A549 (cell line): ENCODE data around the gene RAB27A. TPM values are rescaled to one million over a fixed set of nuclear protein-coding genes. Genes with fewer than 3 reads are reported as not detected.
A peak's percentile ranks its signal among the peaks of the same experiment; 100 is the strongest.

Experiments
- ATAC-seq, 2 experiments: fragments of 200-7000 bp in 1 of 2; fragments of >200 bp in 1 of 2; cut with Nextera tagmentation in 1 of 2; cut with Tn5 transposase in 1 of 2; 3 replicates each; pipeline versions ENCODE4 v1.8.0 to v1.9.1; 2018 to 2020; ENCODE audit warnings: mild to moderate bottlenecking in 1 of 2, moderate library complexity in 1 of 2
- CTCF ChIA-PET: fragments of 300-600 bp; sonication (Branson Sonifier 250); formaldehyde crosslinking; extraction: SDS; loops from one replicate; lab custom pipeline; 2021; ENCODE audit warnings: antibody characterized with exemption, inconsistent platforms; lab: Yijun Ruan, JAX
- POLR2A ChIA-PET: fragments of 350-600 bp; formaldehyde crosslinking; extraction: SDS; loops from one replicate; lab custom pipeline; 2021; ENCODE audit warnings: antibody characterized with exemption, inconsistent platforms; lab: Yijun Ruan, JAX
- DNase-seq, 2 experiments: peaks; one replicate each; pipeline versions ENCODE4 v3.0.0 to v3.0.0-alpha.2; 2011 to 2016; ENCODE audit warnings: low read depth in 1 of 2, low spot score in 1 of 2
- FAIRE-seq: peaks from 2 replicates; lab custom pipeline; 2011; peaks lifted over from hg19 to GRCh38; lab: Jason Lieb, UNC
- H3K27ac ChIP-seq, 2 experiments: fragments of >200 bp; sonication (Bioruptor Twin); formaldehyde crosslinking; 3 replicates each; pipeline ENCODE4 v1.5.1; 2016 to 2017
- H3K4me1 ChIP-seq: fragments of >200 bp; sonication (Bioruptor Twin); formaldehyde crosslinking; 3 replicates; pipeline ENCODE4 v1.6.1; 2016
- H3K4me2 ChIP-seq: fragments of >200 bp; sonication (Bioruptor Twin); formaldehyde crosslinking; 3 replicates; pipeline ENCODE4 v1.6.1; 2016
- H3K4me3 ChIP-seq: fragments of >200 bp; sonication (Bioruptor Twin); formaldehyde crosslinking; 3 replicates; pipeline ENCODE4 v1.5.1; 2016
- H3K9me3 ChIP-seq: fragments of >200 bp; sonication (Bioruptor Twin); formaldehyde crosslinking; 3 replicates; pipeline ENCODE4 v1.6.1; 2016
- BHLHE40 ChIP-seq: IDR thresholded peaks from 2 replicates; pipeline ENCODE4 v1.6.1; 2012; ENCODE audit warnings: low read depth, low read length, inconsistent platforms
- CEBPB ChIP-seq, 2 experiments: fragments of >200 bp in 1 of 2; sonication (Bioruptor Twin) in 1 of 2; formaldehyde crosslinking in 1 of 2; IDR thresholded peaks; 2 replicates each; pipeline ENCODE4 v1.6.1; 2012 to 2016
- CTCF ChIP-seq: fragments of >200 bp; sonication (Bioruptor Twin); formaldehyde crosslinking; IDR thresholded peaks from 3 replicates; pipeline ENCODE4 v1.5.1; 2016
- FOSB ChIP-seq: fragments of 250-450 bp; sonication (Bioruptor Pico); IDR thresholded peaks from 2 replicates; pipeline ENCODE4 v1.5.0; 2020; ENCODE audit warnings: mild to moderate bottlenecking, moderate library complexity
- FOSL2 ChIP-seq, 2 experiments: fragments of 450-650 bp in 1 of 2; fragments of >200 bp in 1 of 2; sonication (Bioruptor Twin) in 1 of 2; formaldehyde crosslinking; IDR thresholded peaks; 2 replicates each; pipeline versions ENCODE4 v1.5.0 to v1.6.1; 2016 to 2020; ENCODE audit warnings: mild to moderate bottlenecking in 1 of 2, moderate library complexity in 1 of 2
- GATA3 ChIP-seq: IDR thresholded peaks from 2 replicates; pipeline ENCODE4 v1.6.1; 2012; ENCODE audit warnings: borderline replicate concordance
- HOXA7 ChIP-seq: fragments of 250-450 bp; sonication (Bioruptor Pico); IDR thresholded peaks from 2 replicates; pipeline ENCODE4 v1.5.0; 2020; ENCODE audit warnings: mild to moderate bottlenecking, moderate library complexity
- HOXB13 ChIP-seq: fragments of 250-450 bp; sonication (Bioruptor Pico); IDR thresholded peaks from 2 replicates; pipeline ENCODE4 v1.5.0; 2020; ENCODE audit warnings: low read depth, mild to moderate bottlenecking, moderate library complexity
- MAZ ChIP-seq: fragments of 150-350 bp; IDR thresholded peaks from 2 replicates; pipeline ENCODE4 v1.6.1; 2014; ENCODE audit warnings: antibody characterized with exemption, low read depth, low read length, borderline replicate concordance
- PHF8 ChIP-seq: fragments of 200-600 bp; sonication (generic); IDR thresholded peaks from 2 replicates; pipeline ENCODE4 v1.6.1; 2016; ENCODE audit warnings: low read depth, mild to moderate bottlenecking, antibody characterized with exemption, moderate library complexity, borderline replicate concordance
- RAD21 ChIP-seq, 2 experiments: fragments of >200 bp in 1 of 2; sonication (Bioruptor Twin) in 1 of 2; formaldehyde crosslinking in 1 of 2; IDR thresholded peaks in 1 of 2; conservative IDR thresholded peaks in 1 of 2; 2 replicates in 1 of 2; 3 replicates in 1 of 2; pipeline ENCODE4 v1.6.1; 2012 to 2018; ENCODE audit warnings: inconsistent platforms in 1 of 2
- RNF2 ChIP-seq: fragments of 200-600 bp; sonication (generic); IDR thresholded peaks from 2 replicates; pipeline ENCODE4 v1.6.1; 2016; ENCODE audit warnings: low read depth, mild to moderate bottlenecking, antibody characterized with exemption, moderate library complexity, borderline replicate concordance
- SMC3 ChIP-seq: fragments of >200 bp; sonication (Bioruptor Twin); formaldehyde crosslinking; IDR thresholded peaks from 3 replicates; pipeline ENCODE4 v1.6.1; 2018; ENCODE audit warnings: inconsistent platforms
- TP53 ChIP-seq: fragments of 250-450 bp; sonication (Bioruptor Pico); IDR thresholded peaks from 2 replicates; pipeline ENCODE4 v1.5.0; 2021; ENCODE audit warnings: mild to moderate bottlenecking, moderate library complexity
- USF2 ChIP-seq: fragments of 450-650 bp; IDR thresholded peaks from 2 replicates; pipeline ENCODE4 v1.6.1; 2014; ENCODE audit warnings: antibody characterized with exemption
- ZNF302 ChIP-seq: fragments of 250-450 bp; sonication (Bioruptor Pico); IDR thresholded peaks from 2 replicates; pipeline ENCODE4 v1.9.0; 2021; ENCODE audit warnings: inconsistent platforms, mild to moderate bottlenecking, moderate library complexity
- WGBS: methylation state at CpG from one replicate; pipeline ENCODE4 v1.1.6; 2017; ENCODE audit errors: missing lambda C conversion rate; 5-methylcytosine and 5-hydroxymethylcytosine counted together
- polyA plus RNA-seq, 4 experiments: library from polyadenylated mRNA; depleted of rRNA in 3 of 4; stranded (reverse); fragments of >200 nt; fragmentation: RNase III in 1 of 4; extraction: RNeasy Plus Mini Kit Qiagen cat#74134 plus additional on column Dnase treatment in 1 of 4; gene quantifications; 2 replicates in 3 of 4; 3 replicates in 1 of 4; pipeline ENCODE4 v1.2.3, GENCODE V29; 2011 to 2017
- TF ChIP-seq, protein P1 (sequence below): IDR thresholded peaks from 2 replicates; pipeline ENCODE4 v1.6.1; 2012
- TF ChIP-seq, protein P2 (sequence below): IDR thresholded peaks from 2 replicates; pipeline ENCODE4 v1.6.1; 2012

RAB27A gene
- polyA plus RNA-seq, 2 of the 4 experiments (the other 2 are of a cell fraction), result 8.1 to 17.0 TPM

GRCh38 chr15:55183679-55184078, 105.9 kb downstream of the RAB27A start (continued):
- TF ChIP-seq CTCF, result no peak

- DNase-seq (no peak), FAIRE-seq (peak; percentile 63), ATAC-seq (no peak)
- peaks cover 8% of the 10 kb centered on the region for H3K4me1 ChIP-seq
- no peak overlapping the region for H3K27ac ChIP-seq
- ChIA-PET CTCF (interaction anchor here (1.2 to 2.6 kb wide), 2 partner anchors 10 to 11 kb away, joined by 3 to 7 read pairs; no protein-coding TSS in a partner anchor), POLR2A (no interaction called here)
- TF ChIP-seq FOSL2 (IDR thresholded peaks at IDR 0.05) (no peak), FOSL2 (CRISPR knock-in tag; IDR thresholded peaks at IDR 0.05) (no peak)
- no peaks in the 10 kb centered on the region for H3K9me3 ChIP-seq
- no peak overlapping the region for H3K4me3 ChIP-seq
- no peak overlapping the region for H3K4me2 ChIP-seq
These were observed 110.5 kb downstream of the RAB27A start for GRCh38 chr15:55179141-55179540.

DNA sequence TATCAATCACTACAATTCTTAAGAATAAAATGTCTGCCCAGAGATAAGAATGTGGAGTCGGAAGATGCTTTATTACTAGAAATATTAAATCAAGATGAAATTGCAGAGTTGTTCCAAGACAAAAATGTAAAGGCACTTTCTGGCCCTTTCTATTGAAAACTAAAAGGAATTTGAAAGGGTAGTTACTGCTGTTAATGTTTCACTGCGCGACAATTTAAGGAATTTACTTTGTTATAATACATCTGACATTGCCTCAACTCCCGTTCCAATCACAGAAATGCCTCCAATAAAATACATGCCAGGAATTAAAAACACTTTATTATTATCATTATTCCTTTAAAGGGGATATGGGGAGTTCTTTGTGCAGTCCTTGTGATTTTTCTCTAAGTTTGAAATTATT, 119.3 kb downstream of the RAB27A start:
- no peaks in the 10 kb centered on the region for H3K9me3 ChIP-seq
- H3K4me3 ChIP-seq, result no peak overlapping the region
- FAIRE-seq, result peak; percentile 61
- 0 out of 3 replicates have a peak overlapping the region, but pooled peaks have one; percentile 11 for H3K4me2 ChIP-seq
- H3K27ac ChIP-seq, result no peak overlapping the region
- POLR2A ChIA-PET, result no interaction called here
- no peak for DNase-seq
- CTCF ChIA-PET, result interaction anchor here (1.5 kb wide), 1 partner anchor 22 kb away, joined by 3 read pairs; no protein-coding TSS in a partner anchor
- ATAC-seq, result no peak
- WGBS, result 65% methylated on average over 4 of the region's 4 CpGs
- peaks cover 7% of the 10 kb centered on the region; the same call in 1 of the 3 replicates for H3K4me1 ChIP-seq
- TF ChIP-seq GATA3 (no peak), FOSB (CRISPR knock-in tag) (no peak), HOXA7 (CRISPR knock-in tag) (no peak), RNF2 (no peak), CTCF (no peak), TP53 (CRISPR knock-in tag) (no peak), RAD21 (conservative IDR thresholded peaks at IDR 0.05 in 1 of 2, IDR thresholded peaks at IDR 0.05 in 1 of 2) (no peak), USF2 (no peak), PHF8 (no peak), CEBPB (IDR thresholded peaks at IDR 0.05) (no peak), SMC3 (no peak), MAZ (no peak), BHLHE40 (no peak), ZNF302 (no peak), HOXB13 (no peak)
- TF ChIP-seq, protein P1, sequence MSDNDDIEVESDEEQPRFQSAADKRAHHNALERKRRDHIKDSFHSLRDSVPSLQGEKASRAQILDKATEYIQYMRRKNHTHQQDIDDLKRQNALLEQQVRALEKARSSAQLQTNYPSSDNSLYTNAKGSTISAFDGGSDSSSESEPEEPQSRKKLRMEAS, result no peak
- TF ChIP-seq, protein P2, sequence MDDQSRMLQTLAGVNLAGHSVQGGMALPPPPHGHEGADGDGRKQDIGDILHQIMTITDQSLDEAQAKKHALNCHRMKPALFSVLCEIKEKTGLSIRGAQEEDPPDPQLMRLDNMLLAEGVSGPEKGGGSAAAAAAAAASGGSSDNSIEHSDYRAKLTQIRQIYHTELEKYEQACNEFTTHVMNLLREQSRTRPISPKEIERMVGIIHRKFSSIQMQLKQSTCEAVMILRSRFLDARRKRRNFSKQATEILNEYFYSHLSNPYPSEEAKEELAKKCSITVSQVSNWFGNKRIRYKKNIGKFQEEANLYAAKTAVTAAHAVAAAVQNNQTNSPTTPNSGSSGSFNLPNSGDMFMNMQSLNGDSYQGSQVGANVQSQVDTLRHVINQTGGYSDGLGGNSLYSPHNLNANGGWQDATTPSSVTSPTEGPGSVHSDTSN, result no peak
